ENCODE measurements around the gene VGLL4.
"Not testable (repeated sequence)": the region's sequence is repeated elsewhere in the genome, so short reads cannot be mapped to it uniquely, and the experiment has no call there.

The VGLL4 gene

DNA sequence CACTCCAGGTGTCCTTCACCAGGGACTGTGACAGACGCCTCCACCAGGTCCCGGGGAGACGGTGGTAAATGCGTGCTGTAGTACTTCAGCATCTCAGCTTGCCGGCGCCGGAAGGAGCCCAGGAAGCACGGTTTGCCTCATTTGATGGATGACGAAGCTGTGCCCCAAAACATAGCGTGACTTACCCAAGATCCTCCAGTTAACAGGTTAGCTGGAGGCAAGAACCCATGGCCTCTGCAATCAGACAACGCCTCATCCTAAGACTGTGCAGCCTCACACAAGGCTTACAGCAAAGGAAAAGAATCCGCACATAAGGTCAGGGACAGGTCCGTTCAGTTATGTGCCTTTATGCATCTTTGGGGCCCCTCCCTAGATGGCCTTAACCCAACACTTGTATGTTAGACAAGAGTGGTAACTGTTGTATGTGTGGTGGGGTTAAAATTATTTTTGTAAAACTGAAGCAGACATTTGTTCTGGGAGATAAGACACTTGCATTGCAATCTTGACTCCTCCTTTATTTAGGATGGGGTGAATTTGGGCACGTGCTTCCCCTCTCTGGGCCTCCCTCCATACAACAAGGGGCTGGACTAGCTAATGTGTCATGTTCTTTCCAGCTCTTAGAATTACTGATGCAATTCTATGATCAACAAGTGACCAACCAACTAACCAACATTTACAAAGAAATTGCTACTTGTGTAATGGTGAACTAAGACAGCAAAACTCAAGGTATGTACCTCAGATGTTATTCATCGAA, 39.4 kb downstream of the VGLL4 start:
- DNase-seq: no peak

DNA sequence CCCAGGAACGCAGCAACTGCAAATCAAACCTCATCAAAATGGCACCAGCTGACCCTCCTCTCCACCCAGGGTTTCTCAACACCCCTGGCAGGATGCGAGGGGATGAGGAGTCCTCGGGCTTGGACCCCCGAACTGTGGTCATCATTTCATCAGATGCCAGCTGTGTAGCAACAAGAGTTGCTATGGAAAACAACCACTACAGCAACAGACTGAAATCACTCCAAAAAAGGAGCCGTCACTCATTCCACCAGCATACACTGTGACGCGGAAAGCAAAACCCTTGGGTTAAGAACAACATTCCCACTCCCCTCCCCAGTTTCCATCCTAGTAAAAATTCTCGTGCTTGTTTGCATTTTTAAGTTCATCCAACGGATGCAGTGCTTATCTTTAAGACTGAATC, 40.1 kb downstream of the VGLL4 start:
- no peak for DNase-seq

DNA sequence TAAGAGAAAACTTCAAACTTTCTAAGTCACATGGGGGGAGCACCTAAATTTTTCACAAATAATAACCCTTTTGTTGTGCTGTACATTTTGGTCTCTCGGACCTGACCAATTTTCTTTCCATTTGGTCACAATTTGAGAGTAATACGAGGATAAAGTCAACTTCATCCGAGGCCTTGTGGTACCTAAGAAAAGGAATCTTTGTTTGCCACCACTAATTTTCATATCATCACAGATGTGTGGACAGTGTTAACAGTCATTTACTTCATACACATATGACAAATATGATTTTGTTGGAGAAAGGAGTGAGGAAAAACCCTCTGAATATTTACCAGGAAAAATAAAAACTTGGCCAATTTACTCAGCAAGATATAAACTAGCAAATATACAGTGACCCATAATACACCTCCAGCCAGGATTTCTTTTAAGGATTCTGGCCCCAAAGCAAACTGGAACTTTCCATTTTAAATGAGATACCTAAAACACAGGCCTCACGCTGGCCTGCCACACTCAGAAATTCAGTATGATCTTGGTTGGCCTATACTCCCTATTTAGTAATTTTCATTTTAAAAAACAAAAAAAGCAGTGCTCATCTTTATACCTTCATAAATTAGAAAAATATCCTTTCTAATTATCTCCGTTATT, 40.7 kb downstream of the VGLL4 start:
- DNase-seq: no peak

DNA sequence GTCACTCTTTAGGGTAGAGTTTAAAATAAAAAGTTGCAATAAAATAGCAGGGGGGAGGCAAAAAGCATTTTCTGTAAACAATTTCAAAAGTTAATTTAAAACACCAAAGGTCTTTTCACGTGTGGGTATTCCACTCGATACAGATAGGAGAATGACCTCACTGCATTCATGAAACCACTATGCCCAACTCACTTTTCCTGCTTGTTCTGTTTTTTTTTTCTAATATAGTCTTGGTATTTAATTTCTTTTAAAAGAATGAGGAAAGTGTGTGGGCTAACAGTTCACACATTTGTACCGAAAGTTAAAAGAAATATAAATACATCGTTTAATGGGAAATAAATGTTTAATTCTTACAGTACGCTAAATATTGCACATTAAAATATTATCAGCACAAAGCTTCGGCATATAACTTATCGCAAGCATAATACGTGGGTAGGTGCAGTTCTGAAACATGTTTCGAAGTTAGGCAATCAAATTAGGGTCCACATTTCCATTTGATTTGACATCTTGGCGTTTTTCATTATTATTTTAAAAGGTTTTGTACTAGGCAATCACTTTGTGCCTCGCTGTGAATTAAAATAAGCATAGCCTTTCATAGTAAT, 41.4 kb downstream of the VGLL4 start:
- DNase-seq: no peak

DNA sequence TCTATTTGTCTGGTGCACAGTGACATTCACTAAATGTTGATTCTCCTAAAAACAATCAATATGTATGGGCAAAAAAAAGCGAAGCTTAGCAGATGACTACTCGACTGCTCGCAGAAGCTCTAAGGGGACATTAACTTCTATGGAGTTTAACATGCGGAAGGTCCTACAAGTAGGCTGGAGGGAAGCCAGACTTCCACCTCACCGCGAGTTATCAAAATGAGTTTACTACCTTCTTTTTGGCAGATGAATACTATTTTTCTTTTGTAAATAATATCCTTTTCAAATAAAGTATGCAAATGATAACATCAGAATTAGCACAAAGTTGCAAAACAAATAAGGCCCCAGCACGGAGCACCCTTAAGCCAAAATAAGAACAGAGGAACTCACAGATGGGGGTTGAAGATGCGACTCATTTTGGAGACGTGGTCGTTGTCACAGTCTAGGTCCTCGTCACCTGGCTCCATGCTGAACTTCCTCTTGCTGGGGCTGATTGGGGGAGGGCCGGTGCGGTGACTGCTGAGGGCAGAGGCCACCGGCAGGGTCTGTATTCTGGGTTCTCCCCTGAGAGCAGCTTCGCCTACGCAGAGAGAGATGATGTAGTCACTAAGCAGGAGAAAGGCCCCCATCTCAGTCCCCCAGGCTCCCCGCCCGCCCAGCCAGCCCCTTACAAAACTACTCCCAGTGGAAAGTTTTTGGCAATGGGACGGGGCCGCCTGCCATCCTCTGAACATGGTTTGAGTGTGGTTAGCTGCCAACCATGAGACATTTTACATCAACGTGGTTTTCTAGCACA, 42.1 kb downstream of the VGLL4 start:
- DNase-seq: no peak

DNA sequence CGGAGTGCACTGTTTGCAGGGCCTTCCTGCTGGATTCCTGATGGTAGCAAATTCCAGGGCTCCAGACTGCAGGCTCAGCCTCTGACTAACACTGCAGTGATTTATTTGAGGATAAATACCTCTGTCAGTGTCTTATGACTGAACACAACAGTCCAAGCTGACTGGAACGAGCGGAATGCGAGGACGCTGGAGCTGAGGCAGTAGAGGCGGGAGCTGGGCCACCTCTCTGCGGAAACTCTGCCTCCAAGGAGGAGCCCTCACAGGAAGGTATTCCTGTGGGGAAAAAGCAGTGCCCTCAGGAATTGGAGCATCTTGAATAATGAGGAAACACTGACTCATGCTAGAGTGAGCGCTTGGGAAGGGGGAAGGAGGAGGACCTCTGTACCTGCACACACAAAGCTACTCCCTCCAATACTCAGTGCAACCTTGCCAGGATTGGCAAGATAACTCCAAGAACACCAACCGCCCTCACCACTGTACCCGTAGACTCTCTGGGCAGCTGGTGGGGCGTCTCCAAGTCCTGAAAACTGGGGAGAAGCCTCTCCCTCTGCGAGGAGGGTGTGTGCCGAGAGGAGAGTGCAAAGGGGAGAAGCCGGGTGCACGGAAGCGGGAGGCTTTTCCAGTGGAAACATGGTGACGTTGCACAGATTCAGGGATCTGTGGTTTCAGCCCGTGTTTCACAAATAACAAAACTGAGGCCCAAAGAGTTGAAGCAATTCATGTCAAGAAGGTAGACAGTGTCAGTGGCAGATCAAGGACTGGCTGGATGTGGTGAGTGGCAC, 43.0 kb downstream of the VGLL4 start:
- no peak for DNase-seq

DNA sequence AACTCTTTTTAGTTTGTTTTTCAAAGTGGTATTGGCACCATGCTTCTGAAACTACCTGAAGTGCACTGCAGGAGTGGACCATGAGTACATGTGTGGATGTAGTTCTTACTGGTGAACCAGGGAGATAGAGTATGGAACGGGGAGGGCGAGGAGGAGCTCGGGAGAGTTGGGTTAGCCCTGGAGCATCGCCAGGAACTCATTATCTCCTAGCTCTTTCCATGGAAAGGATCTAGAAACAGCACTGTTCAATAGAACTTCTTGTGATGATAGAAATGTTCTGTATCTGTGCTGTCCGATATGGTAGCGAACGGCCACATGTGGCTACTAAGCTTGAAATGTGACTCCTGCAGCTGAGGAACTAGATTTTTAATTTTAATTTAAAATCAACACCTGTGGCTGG, 47.3 kb downstream of the VGLL4 start:
- DNase-seq: no peak

DNA sequence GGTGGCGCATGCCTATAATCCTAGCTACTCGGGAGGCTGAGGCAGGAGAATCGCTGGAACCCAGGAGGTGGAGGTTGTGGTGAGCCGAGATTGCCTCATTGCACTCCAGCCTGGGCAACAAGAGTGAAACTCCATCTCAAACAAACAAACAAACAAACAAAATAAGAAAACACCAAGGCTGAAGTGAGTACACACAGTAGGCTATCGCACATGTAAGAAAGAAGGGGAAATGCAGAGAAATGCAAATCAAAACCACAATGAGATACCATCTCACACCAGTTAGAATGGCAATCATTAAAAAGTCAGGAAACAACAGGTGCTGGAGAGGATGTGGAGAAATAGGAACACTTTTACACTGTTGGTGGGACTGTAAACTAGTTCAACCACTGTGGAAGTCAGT, 48.7 kb downstream of the VGLL4 start:
- not testable (repeated sequence) for DNase-seq

DNA sequence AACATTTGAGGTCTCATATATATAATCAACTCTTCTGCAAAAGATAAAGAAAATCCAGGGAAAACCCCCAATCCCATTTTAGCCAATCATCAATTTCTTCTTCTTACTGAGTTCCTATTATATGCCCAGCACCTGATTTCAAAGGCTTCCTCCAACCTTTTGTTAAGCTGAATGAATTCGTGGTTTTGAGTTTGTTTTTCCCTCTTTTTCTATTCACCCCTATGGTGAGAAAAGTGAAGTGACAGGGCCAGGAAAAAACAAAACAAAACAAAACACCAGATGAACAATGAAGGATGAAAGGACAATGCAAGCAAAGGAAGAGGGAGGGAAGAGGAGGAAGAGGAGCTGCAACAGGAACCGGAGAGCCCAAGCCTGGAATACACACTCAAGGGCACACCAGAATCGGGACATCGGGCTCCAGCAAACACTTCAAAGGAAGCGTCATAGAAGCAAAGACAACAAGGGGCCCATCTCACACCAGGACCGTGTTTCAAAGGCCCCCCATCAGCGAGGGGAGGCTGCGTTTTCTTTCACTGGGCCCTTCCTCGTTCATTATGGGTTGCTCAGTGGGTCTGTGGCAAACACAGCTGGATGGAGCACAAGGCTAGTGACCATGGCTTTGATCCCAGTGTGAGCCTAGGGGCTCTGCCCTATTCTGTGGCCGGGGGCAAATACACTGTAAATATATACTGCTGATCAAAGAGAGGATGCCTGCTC, 50.2 kb downstream of the VGLL4 start:
- DNase-seq: no peak

DNA sequence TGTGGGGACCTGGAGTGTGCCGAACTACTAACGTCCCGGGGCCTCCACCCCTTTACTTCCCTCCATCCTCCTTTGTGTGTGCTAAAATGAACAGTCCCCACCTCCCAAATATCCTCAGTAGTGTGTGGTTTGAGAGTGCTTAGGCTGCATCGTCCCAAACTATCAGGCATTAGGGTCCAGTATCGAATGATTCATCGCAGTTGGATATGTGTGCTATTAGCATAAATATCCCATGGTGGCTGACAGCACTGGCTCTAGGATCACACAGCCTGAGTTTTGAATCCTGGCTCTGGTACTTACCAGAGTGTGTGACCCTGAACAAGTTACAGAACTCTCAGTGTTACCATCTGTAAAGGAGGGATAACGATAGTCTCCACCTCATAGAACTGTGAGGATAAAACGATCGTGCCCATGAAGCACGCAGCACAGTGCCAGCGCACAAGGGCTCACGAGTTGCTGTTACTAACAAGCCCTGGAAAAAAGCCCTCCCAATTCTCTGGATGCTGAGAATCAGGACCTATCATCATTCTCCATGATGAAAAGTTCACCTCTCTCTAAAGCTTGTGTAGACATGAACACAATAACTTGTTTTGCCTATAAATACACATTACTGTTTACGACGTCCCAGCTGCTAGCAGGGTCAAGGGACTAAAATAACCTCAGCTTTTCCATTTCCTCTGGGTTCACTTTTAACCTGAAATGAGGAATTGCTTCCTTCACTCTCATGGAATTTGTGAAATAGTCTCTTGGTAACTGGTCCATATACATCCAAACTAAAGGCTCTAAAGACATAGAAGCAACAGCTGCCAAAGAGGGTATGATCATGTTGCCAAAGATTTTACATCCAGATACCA, 51.0 kb downstream of the VGLL4 start:
- DNase-seq: no peak

DNA sequence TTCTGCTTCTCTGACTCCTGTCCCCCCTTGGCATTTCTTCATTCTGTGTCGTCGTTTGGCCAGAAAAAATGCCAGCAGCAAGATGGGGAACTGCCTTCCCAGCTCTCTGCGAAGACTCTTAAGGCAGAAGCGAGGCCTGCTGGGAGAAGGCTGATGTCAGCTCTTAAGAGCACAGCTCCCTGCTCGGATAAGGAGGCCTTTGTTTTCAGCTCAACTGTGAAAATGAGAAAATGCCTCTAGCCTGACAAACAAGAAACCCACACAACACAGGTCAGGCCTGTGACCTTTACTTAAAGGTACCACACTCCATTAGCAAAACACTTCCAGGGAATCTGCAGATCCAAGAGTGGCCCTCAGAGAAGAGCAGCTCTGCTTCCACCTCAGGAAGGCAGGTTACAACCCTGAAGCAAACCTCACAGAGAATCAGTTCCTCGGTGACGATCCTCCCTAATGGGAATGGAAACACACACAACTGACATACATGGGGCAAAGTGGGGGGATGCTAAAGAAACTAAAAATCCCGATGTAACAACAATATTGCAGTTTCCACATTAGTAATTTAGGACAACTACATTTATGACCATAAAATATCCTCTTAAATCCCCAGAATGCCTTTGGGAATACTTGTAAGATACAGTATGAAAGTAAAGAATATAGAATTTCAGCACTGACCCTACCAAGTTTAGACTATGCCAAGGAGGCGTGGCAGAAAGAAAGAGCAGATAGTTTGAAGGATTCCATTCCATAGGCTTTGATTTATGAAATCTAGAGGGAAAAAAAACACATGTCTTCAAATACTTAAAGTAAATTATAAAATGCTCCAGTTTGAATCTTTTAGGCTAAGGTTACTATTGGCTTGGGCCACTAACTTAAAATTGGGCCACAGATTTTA, 52.1 kb downstream of the VGLL4 start:
- DNase-seq: peak; percentile 6

DNA sequence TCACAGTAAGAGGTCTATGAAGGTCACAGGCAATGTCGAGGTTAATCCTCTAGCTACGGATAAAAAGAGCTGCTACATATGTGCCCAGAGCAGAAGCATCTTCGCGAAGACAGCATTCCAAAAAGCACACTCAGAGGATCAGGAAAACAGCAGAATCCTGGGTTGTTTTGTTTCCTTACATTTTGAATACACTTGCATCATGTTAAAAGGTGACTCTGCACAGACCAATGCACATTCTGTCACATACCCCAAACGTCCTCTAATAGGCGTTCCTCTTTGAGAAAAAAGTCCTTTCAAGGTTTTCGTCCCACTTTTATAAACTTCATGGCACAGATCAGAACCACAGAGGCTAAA, 52.7 kb downstream of the VGLL4 start:
- no peak for DNase-seq

DNA sequence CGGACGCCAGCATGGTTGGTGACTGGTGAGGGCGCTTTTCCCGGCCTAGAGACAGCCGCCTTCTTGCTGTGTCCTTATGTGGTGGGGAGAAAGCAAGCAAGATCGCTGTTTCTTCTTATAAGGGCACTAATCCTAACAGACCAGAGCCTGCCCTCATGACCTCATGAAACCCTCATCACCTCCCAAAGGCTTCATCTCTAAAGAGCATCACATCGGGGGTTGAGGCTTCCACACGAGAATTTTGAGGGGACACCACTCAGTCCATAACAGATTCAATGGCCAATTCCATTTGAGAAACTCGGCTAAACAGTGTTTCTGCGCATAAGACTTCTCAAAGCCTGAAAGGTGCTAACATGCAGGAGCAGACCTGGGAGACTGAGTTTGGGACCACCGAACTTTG, 54.0 kb downstream of the VGLL4 start:
- DNase-seq: no peak

DNA sequence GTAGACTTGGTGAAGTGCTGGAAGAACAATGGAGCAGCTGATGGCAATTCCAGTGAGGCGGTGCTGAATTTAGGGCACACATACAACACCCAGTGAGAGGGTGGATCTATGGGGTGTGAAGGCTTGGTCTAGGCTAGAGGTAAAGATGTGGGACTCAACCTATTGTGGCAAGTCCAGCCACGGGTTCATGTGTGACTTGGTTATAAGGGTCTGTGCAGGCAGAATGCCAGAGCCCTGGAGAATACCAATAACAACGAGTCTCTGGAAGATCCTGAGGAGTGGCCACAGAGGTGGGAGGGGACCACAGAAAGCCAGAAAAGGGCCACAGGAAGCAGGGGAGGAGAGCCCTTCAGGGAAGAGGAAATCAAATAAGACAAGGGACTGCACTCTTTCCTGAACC, 55.0 kb downstream of the VGLL4 start:
- DNase-seq: no peak

DNA sequence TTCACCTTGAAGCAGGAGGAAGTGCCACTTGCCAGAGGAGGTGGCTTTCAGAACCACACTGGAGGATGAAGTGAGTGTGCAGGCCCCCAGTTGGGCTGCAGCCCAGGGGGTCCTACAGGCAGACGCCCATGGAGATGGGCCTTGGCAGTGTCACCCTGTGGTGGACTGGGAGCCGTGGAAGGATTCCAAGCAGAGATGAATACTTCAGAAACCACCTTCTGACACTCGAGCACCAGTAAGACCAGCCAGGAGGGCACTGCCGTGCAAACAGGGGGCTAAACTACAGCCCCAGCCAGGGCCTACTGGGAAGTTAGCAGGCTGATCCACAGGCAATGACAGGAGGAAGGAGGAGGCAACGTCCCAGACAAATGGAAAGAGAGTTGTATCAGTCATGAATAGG, 55.4 kb downstream of the VGLL4 start:
- DNase-seq: no peak

DNA sequence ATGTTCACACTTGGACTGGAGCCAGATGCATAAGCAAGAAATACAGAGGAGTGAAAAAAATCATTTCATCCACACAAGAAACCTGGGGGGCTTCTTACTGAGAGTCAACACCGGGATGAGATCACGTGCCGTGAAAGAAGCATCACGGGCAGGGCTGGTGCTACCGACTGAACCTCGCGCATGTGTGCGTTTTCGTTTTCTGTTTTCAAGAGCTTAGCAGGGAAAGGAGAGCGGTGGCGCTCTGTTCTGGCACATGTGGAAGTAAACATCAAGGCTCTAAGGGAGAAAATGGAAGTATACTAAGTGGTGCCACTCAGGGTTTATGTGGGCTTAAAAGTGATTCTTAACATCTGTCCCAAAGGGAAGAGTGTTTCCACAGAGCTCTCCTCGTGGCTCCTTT, 55.9 kb downstream of the VGLL4 start:
- no peak for DNase-seq

DNA sequence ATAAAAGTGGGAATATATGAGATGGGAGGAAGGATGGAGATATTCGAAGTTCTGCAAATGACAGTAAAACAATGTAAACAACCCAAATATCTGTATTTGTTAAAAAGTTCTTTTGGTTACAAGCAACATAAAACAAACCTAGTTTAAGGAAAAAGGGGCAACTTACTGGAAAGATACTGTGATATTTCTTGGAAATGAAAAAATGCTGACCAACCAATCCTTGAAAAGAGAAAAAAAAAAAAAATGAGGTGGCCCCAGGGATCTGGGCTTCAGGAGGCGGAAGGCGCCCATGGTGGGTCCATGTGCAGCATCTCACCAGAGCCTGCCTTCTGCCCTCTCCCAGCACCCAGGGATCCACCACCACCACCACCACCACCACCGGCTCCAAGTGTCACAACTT, 59.1 kb downstream of the VGLL4 start:
- DNase-seq: no peak

DNA sequence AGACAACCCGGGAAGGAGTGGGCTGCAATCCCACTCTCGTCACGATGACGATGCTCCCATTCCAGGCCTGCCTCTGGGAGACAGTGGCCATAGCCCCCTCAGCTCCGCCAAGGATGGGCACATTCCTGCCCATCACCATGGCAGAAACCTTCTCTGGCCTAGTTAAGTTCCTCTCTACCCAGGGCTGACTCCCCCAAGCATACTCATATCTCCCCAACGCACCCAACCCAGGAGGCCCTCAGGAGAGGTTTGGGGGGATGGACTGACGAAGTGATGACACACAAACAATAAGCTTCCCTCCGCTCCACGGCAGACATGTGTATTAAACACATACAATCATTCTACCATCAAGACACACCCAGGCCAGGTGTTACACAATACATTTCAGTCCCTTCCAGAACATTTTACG, 60.1 kb downstream of the VGLL4 start:
- DNase-seq: no peak

DNA sequence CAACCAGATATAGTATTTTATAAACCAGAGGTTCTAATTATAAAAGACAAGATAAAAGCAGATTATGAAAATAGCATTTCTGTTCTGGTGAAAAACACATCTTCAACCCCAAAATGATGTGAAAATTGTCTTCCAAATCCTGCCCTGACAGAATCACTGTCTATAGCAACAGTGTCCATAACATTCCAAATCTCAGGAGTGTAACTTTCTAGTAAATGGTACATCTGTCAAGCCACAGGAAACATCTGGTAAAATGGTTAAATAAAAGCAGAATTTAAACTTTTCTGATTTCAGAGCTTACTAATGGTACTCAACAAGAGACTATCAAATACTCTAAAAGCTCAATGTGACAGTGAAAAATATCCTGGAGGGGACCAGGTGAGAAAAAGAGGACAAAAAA, 60.5 kb downstream of the VGLL4 start:
- no peak for DNase-seq
